CD4-positive, alpha-beta T cell (primary cell): ENCODE data around the gene SYNRG. TPM values are rescaled to one million over a fixed set of nuclear protein-coding genes. Genes with fewer than 3 reads are reported as not detected.

ENCODE experiments used
- ATAC-seq: fragments of 200-7000 bp; cut with Tn5 transposase; one replicate; pipeline ENCODE4 v1.10.0; 2022; ENCODE audit warnings: mild to moderate bottlenecking; ENCODE audit not compliant: poor library complexity
- CTCF ChIA-PET: fragments of 350-600 bp; sonication (Branson Sonifier 250); formaldehyde crosslinking; loops from one replicate; lab custom pipeline; 2021; ENCODE audit warnings: antibody characterized with exemption, inconsistent platforms; lab: Charles Lee
- POLR2A ChIA-PET: fragments of 350-600 bp; sonication (Branson Sonifier 250); formaldehyde crosslinking; loops from one replicate; lab custom pipeline; 2021; ENCODE audit warnings: antibody characterized with exemption, inconsistent platforms; lab: Charles Lee
- DNase-seq, 14 experiments: peaks; one replicate each; pipeline ENCODE4 v3.0.0-alpha.2; 2013 to 2020; ENCODE audit warnings: mixed read lengths in 2 of 14
- H3K27ac ChIP-seq, 2 donors: one replicate each; pipeline versions ENCODE4 v1.5.1 to v1.7.0; 2013; ENCODE audit warnings: low read length in 2 of 2, low read depth in 1 of 2, mild to moderate bottlenecking in 1 of 2
- H3K27me3 ChIP-seq, 2 experiments: 1 replicate in 1 of 2; 2 replicates in 1 of 2; pipeline versions ENCODE4 v1.6.1 to v1.7.0; 2013; ENCODE audit warnings: low read length in 2 of 2, control low read depth in 1 of 2, mild to moderate bottlenecking in 1 of 2, moderate library complexity in 1 of 2; ENCODE audit not compliant: insufficient read depth in 2 of 2, control insufficient read depth in 1 of 2
- H3K36me3 ChIP-seq: one replicate; pipeline ENCODE4 v1.6.1; 2013; ENCODE audit warnings: low read length, control low read depth; ENCODE audit not compliant: insufficient read depth
- H3K4me1 ChIP-seq: one replicate; pipeline ENCODE4 v1.6.1; 2013; ENCODE audit warnings: low read length, control low read depth; ENCODE audit not compliant: insufficient read depth
- H3K4me3 ChIP-seq: one replicate; pipeline ENCODE4 v1.5.1; 2013; ENCODE audit warnings: mild to moderate bottlenecking, low read length, moderate library complexity
- H3K9me3 ChIP-seq, 2 experiments: 1 replicate in 1 of 2; 2 replicates in 1 of 2; pipeline versions ENCODE4 v1.6.1 to v1.7.0; 2013; ENCODE audit warnings: low read length in 2 of 2, mild to moderate bottlenecking in 2 of 2, control low read depth in 1 of 2, moderate library complexity in 1 of 2; ENCODE audit not compliant: control insufficient read depth in 1 of 2, insufficient read depth in 1 of 2
- H3K27ac Mint-ChIP-seq: one replicate; pipeline ENCODE4 v1.8.0; 2020; ENCODE audit warnings: mixed read lengths
- H3K27me3 Mint-ChIP-seq: one replicate; pipeline ENCODE4 v1.8.0; 2021; ENCODE audit warnings: mixed read lengths
- H3K36me3 Mint-ChIP-seq: one replicate; pipeline ENCODE4 v1.8.0; 2021; ENCODE audit warnings: low read depth, mixed read lengths
- H3K4me1 Mint-ChIP-seq: one replicate; pipeline ENCODE4 v1.8.0; 2021; ENCODE audit warnings: low read depth, mixed read lengths
- H3K4me3 Mint-ChIP-seq: one replicate; pipeline ENCODE4 v1.8.0; 2020; ENCODE audit warnings: mild to moderate bottlenecking, mixed read lengths
- H3K9me3 Mint-ChIP-seq: one replicate; pipeline ENCODE4 v1.8.0; 2020; ENCODE audit warnings: mixed read lengths
- intact Hi-C, 2 experiments: fragments of 100-400 bp; cut with DNase I in 1 of 2; cut with micrococcal nuclease in 1 of 2; formaldehyde crosslinking; loops; one replicate each; pipeline versions ENCODE4 v1.15.1 to v1.9.0; 2023 to 2025; cut with DNase I, micrococcal nuclease
- total RNA-seq, 174 experiments: library from RNA in 2 of 174; stranded (reverse) in 2 of 174; gene quantifications; one replicate each; pipeline ENCODE4 v1.2.3 and lab custom pipeline; 2021 to 2026
- TF ChIP-seq, protein P1 (sequence below): fragments of 200-600 bp; IDR thresholded peaks from one replicate; pipeline ENCODE4 v1.8.0; 2022; ENCODE audit warnings: antibody characterized with exemption, mild to moderate bottlenecking

SYNRG gene
- total RNA-seq, 2 experiments from 2014 or later, result 40.0 to 45.8 TPM

DNA sequence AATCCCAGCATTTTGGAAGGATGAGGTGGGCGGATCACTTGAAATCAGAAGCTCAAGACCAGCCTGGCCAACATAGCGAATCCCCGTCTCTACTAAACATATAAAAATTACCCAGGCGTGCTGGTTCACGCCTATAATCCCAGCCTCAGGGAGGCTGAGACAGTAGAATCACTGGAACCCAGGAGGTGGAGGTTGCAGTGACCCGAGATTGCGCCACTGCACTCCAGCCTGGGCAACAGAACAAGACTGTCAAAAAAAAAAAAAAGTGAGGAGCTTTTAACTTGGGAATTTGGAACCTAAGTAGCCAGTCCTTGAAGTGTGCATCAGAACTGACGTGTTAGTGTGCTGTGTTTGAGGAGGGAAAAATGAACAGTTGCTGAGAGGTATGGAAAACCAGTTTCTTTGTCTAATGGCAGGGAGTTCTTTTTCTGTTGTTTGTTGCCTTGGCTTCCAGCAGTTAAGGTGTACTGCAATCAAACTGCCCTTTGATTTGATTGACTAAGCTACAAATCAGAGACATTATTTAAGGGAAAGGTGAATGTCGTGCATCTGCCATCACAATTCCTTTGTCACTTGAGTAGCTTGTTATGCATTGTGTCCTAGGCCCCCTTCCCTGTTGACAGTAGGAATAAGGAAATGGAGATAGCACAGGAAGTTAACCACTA, 128.1 kb downstream of the SYNRG start:
- intact Hi-C loops, result loop anchor here in 1 of 2 experiments (10.0 kb wide), 1 partner anchor 996 kb away; the partner anchor contains the start of gene ZNHIT3
- no peak overlapping the region for H3K27ac ChIP-seq
- POLR2A ChIA-PET, result no interaction called here

DNA sequence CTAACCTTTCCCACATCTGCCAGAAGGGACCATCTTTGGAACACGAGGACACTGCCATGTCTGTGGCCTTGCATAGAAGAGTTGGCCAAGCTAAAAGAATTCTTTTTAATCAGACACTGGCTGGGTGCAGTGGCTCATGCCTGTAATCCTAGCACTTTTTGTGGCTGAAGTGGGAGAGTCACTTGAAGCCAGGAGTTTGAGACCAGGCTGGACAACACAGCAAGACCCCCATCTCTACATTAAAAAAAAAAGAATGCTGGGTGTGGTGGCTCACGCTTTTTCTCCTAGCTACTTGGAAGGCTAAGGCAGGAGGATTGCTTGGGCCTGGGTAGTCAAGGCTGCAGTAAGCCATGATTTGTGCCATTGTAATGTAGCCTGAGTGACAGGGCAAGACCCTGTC, 128.8 kb downstream of the SYNRG start:
- DNase-seq, result no peak
- H3K36me3 Mint-ChIP-seq, result peaks cover 39% of the 10 kb centered on the region
- H3K27me3 ChIP-seq, result no peaks in the 10 kb centered on the region
- H3K4me3 Mint-ChIP-seq, result no peak overlapping the region
- H3K27ac ChIP-seq, result no peak overlapping the region
- no peaks in the 10 kb centered on the region for H3K4me1 ChIP-seq
- ChIA-PET CTCF (no interaction called here), POLR2A (no interaction called here)
- no peaks in the 10 kb centered on the region for H3K4me1 Mint-ChIP-seq
- TF ChIP-seq, protein P1, sequence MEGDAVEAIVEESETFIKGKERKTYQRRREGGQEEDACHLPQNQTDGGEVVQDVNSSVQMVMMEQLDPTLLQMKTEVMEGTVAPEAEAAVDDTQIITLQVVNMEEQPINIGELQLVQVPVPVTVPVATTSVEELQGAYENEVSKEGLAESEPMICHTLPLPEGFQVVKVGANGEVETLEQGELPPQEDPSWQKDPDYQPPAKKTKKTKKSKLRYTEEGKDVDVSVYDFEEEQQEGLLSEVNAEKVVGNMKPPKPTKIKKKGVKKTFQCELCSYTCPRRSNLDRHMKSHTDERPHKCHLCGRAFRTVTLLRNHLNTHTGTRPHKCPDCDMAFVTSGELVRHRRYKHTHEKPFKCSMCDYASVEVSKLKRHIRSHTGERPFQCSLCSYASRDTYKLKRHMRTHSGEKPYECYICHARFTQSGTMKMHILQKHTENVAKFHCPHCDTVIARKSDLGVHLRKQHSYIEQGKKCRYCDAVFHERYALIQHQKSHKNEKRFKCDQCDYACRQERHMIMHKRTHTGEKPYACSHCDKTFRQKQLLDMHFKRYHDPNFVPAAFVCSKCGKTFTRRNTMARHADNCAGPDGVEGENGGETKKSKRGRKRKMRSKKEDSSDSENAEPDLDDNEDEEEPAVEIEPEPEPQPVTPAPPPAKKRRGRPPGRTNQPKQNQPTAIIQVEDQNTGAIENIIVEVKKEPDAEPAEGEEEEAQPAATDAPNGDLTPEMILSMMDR, result no peak
- no peak overlapping the region for H3K4me3 ChIP-seq
- no peak for ATAC-seq
- intact Hi-C loops, result loop anchor here in 1 of 2 experiments (10.0 kb wide), 1 partner anchor 996 kb away; the partner anchor contains the start of gene ZNHIT3
- no peaks in the 10 kb centered on the region for H3K9me3 ChIP-seq
- H3K9me3 Mint-ChIP-seq, result no peaks in the 10 kb centered on the region
- no peak overlapping the region for H3K27ac Mint-ChIP-seq
- no peaks in the 10 kb centered on the region for H3K27me3 Mint-ChIP-seq
- peaks cover 35% of the 10 kb centered on the region for H3K36me3 ChIP-seq

More for the DNA sequence above, 128.1 kb downstream of the SYNRG start:
- Histone ChIP-seq H3K4me1 (no peaks in the 10 kb centered on the region), H3K36me3 (peaks cover 28% of the 10 kb centered on the region), H3K9me3 (no peaks in the 10 kb centered on the region), H3K4me3 (no peak overlapping the region), H3K27me3 (no peaks in the 10 kb centered on the region)
- Mint-ChIP-seq H3K27me3 (no peaks in the 10 kb centered on the region), H3K4me1 (no peaks in the 10 kb centered on the region), H3K36me3 (peaks cover 32% of the 10 kb centered on the region), H3K9me3 (no peaks in the 10 kb centered on the region), H3K27ac (no peak overlapping the region), H3K4me3 (no peak overlapping the region)
- CTCF ChIA-PET, result no interaction called here
- TF ChIP-seq, protein P1, result no peak
- ATAC-seq (no peak), DNase-seq (no peak)

DNA sequence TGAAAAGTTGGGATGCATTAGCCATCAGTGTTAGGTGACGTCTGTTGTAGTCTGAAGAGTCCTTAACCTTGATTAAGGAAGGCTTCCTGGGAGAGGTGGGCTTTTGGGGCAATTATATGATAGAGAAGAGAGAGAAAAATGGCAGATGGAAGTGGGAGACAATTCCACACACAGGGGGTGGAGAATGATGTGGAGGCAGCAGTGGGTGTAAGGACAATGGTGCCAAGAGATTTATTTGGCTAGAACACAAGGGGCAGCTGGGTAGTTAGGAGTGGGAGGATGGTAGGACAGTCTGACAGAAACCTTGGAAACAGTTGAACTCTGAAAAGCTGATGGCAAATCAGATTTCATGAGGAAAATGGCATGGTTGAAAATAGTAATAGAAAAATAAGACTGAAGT, 130.2 kb downstream of the SYNRG start:
- Histone ChIP-seq H3K4me3 (no peak overlapping the region), H3K36me3 (peaks cover 44% of the 10 kb centered on the region), H3K4me1 (no peaks in the 10 kb centered on the region), H3K27ac (no peak overlapping the region), H3K9me3 (no peaks in the 10 kb centered on the region), H3K27me3 (no peaks in the 10 kb centered on the region)
- TF ChIP-seq, protein P1, result no peak
- ChIA-PET CTCF (no interaction called here), POLR2A (no interaction called here)
- no peaks in the 10 kb centered on the region for H3K9me3 Mint-ChIP-seq
- no peak overlapping the region for H3K4me3 Mint-ChIP-seq
- intact Hi-C loops, result no loop called here
- peaks cover 50% of the 10 kb centered on the region for H3K36me3 Mint-ChIP-seq
- H3K4me1 Mint-ChIP-seq, result no peaks in the 10 kb centered on the region
- ATAC-seq, result no peak
- no peaks in the 10 kb centered on the region for H3K27me3 Mint-ChIP-seq
- H3K27ac Mint-ChIP-seq, result no peak overlapping the region
- no peak for DNase-seq
